Measurements from ENCODE around the gene OXNAD1.
A peak's percentile ranks its signal among the peaks of the same experiment; 100 is the strongest.

OXNAD1 gene

DNA sequence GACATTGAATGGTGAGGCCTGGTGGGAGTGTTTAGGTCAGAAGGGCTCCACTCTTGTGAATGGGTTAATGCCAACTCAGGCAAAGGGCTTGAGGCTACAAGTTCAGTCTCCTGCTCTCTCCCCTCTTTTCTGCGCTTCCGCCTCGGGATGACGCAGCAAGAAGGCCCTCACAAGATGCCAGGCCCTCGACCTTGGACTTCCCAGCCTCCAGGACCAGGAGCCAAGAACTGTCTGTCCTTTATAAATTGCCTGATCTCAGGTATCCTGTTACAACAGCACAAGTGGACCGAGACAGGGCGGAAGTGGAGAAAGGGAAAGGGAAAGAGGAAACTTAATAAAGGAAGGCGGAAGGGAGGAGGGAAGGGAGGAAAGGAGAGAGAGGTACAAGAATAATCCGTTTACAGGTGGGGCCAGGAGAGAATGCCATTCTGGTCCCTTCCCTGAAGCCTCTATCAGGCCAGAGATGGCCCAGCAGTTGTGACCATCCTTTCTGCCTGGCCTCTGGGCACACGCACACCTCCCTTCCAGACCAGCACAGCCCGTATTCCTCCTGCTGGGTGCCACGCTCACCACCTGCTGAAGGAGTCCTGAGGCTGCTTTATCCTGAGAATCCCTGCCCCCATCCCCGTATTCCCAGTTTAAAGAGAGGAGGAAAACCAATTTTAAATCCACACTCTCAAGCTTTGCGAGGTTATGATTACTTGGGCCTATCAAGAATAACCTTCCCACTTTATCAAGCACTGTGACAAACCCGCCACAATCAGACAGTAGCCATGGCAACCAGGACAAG is 64.2 kb downstream of the OXNAD1 start:
- peak in 1 of 2 experiments; percentile 9 for DNase-seq
- TF ChIP-seq GATA1 (IDR thresholded peaks at IDR 0.05; ENCODE audit: low read depth, low read length) (no peak), POLR2A (IDR thresholded peaks at IDR 0.05; ENCODE audit: low read length) (no peak)

DNA sequence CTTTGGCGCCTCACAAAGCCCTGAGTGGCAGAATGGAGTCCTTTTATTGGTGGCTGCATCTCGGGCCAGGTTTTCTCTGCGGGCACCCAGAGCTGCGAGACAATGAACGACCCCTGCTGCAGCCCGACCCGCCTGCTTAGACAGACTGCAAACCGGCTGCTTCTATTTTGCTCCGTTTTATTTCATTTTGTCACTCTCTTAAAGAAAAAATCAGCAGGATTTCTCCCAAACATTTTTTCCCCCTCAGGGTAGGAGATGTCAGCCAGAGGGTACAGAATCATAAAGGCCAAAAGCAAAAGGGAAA is 64.8 kb downstream of the OXNAD1 start:
- TF ChIP-seq GATA1 (IDR thresholded peaks at IDR 0.05; ENCODE audit: low read depth, low read length), result no peak
- TF ChIP-seq POLR2A (IDR thresholded peaks at IDR 0.05; ENCODE audit: low read length), result no peak
- no peak for DNase-seq

DNA sequence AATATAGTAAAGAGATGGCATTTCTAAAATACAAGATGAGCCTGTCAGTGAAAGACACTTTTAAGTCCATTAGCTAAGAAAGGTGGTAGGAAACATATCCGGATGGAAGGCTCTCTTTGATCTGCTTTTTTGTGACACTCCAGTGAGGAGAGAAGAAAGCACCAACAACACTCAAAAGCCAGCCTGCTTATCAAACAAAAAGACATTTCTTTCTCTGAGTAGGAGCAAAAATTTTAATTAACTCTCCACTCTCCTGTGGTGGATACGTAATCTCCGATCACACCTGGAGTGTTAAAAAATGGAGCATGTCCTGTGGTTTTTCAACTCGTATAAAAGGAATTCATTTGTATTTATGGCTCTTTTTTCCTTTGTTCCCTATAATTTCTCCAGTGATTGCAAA is 65.3 kb downstream of the OXNAD1 start:
- no peak for TF ChIP-seq GATA1 (IDR thresholded peaks at IDR 0.05; ENCODE audit: low read depth, low read length)
- no peak for TF ChIP-seq POLR2A (IDR thresholded peaks at IDR 0.05; ENCODE audit: low read length)
- DNase-seq, result no peak

DNA sequence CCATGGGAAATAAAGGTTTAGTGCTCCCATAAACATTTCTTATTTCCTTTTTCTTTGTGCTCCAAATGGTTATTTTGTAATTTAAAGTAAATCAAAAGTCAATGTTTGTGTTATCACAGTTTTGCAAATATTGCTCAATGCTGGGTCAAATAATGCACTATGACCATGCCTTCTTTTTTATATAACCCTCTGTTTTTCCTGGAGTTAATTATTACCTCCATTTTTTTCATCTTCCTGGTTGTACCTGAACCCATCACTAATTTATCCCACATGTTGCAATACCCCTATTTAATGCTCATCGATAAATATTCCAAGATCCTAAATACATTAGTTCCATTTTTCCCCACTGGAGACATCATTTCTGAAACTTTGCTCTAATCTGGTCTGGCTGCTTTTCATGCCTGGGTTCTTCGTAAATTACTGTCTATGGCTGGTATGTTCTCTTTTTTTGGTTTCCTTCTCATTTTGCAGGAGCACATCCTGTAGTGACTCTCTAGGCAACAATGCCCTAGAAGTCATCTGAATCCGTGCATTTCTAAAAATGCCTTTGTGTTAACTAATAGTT is 66.4 kb downstream of the OXNAD1 start:
- no peak for DNase-seq
- no peak for TF ChIP-seq GATA1 (IDR thresholded peaks at IDR 0.05; ENCODE audit: low read depth, low read length)
- TF ChIP-seq POLR2A (IDR thresholded peaks at IDR 0.05; ENCODE audit: low read length), result no peak

DNA sequence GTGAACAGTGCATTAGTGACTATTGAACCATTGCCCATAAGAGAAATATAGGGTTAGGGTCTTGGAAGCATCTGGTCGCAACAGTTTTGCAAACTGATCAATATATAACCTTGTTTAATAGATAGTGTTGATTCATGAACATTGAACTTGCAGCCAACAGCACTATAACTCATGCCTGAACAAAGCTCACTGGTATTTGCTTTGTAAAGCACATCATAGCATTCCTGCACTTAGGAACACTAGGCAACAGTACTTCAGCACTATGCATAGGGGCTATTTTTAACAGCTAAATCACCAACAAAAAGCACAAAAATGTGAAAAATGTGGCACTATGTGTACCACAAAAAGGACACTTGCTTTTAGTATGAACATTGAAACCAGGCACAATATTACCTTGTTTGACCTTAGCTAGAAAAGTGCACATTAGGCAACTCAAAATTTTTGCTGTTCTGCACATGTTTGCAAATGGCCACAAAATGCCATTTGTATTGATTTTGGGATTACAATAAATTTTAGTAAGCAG is 68.0 kb downstream of the OXNAD1 start:
- DNase-seq, result no peak
- TF ChIP-seq GATA1 (IDR thresholded peaks at IDR 0.05; ENCODE audit: low read depth, low read length) (no peak), POLR2A (IDR thresholded peaks at IDR 0.05; ENCODE audit: low read length) (no peak)

DNA sequence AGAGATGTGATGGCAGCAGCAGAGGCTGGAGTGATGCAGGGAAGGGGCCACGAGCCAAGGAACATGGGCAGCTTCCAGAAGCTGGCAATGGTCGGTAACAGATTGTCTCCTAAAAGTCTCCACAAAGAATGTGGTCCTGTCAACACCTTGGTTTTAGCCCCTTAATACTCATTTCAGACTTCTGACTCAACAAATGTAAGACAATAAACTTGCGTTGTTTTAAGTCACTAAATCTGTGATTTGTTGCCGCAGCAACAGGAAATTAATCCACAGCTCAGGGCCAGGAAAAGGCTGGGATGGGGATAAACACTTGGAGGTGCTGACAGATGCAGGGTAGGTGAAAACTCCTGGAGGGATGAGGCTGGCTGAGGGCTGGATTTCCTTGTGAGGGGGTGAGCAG is 69.9 kb downstream of the OXNAD1 start:
- TF ChIP-seq POLR2A (IDR thresholded peaks at IDR 0.05; ENCODE audit: low read length) (no peak), GATA1 (IDR thresholded peaks at IDR 0.05; ENCODE audit: low read depth, low read length) (no peak)
- no peak for DNase-seq

DNA sequence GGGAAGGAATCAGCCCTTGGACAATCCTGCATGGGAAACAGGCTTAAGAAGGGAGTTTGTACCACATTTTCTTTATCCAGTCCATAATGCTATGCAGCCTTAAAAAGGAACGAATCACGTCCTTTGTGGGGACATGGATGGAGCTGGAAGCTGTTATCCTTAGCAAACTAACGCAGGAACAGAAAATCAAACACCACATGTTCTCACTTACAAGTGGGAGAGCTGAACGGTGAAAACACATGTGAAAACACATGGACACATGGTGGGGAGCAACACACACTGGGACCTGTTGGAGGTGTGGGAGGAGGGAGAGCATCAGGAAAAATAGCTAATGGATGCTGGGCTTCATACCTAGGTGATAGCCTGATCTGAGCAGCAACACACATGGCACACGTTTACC is 70.3 kb downstream of the OXNAD1 start:
- TF ChIP-seq GATA1 (IDR thresholded peaks at IDR 0.05; ENCODE audit: low read depth, low read length), result no peak
- no peak for TF ChIP-seq POLR2A (IDR thresholded peaks at IDR 0.05; ENCODE audit: low read length)
- no peak for DNase-seq

DNA sequence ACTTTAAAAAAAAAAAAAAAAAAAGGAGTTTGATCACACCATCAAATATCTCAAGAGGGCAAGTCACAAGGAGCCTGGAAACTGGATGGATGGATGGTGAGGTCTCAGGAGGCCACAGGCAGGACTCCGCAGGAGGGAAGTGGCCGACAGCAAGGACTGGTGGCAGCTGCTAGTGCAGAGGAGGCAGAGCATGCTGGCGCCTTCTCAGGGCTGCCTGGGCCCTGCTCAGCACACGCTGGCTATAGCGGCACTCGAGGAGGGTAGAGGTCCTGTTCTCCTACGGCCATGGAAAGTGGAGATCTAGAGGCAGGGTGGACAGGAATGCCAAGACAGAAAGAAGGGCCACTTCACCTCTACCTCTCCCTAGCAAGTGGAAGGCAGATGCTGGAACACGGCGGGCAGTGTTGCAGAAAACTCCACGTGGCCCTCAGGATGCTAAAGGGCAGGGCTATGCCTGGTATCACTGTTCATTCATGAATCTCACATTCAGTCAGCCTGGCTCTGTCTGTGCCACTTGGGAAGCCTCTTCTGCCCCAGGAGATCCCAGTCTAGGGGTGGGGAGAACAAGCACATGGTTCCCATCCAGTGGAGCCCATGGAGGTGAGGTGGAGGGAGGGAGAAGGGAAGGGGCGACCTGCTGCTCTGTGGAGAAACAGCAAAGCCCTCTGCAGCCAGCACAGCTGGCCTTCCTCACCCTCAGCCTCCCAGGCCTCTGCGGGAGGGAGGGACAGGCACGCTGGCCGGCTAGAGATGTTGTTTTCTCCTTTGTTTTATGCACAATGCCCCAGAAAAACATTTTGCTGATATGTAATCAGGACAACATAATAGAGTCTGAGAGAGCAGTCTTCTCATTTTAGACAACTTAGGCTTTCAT is 71.0 kb downstream of the OXNAD1 start:
- no peak for DNase-seq
- TF ChIP-seq GATA1 (IDR thresholded peaks at IDR 0.05; ENCODE audit: low read depth, low read length) (no peak), POLR2A (IDR thresholded peaks at IDR 0.05; ENCODE audit: low read length) (no peak)

DNA sequence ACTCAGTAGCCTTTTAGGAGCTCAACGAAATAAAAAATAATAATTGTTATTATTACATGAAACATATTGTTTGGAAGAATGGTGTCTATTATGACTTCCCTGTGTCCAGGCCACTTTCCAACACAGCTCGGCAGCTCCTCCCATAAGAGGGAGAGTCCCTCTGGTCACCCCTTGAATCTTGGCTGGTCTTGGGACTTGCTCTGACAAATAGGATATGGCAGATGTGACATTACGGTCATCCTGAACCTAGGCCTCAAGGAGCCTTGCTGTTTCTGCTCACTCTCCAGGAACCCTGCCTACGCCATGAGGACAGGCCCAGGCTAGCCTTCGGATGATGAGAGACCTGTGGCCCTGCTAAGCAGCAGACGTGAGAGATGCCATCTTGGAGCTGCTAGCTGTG is 71.8 kb downstream of the OXNAD1 start:
- TF ChIP-seq GATA1 (IDR thresholded peaks at IDR 0.05; ENCODE audit: low read depth, low read length) (no peak), POLR2A (IDR thresholded peaks at IDR 0.05; ENCODE audit: low read length) (no peak)
- no peak for DNase-seq

DNA sequence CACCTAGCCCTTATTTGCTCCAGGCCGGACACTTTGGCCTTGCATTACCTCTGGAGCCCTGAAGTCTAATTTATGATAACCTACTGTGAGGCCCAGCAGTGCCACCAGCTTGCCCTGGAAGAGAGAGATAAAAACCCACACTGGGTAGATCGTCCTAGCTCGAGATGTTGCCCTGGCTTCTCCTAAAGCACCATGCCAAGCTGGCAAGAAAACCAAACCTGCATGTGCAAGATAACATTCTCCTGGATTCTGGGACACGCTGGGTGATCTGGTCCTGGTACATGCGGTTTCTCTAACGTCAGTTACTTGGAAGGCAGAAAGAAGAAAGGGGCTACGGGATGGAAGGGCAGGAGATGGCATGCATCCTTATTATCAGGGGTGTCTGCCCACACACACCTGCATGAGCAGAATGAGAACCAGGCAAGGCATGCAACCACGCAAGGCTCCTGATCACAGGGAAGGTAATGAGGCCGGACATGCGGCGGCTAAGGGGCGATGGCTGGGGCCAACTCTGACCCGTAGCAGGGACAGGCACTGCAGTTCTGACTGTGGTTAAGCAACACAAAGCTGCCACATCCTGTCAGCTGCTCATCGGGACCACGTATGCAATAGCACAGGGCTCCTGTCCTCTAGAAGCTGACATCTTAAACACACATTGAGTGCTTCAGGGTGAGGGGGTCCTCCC is 73.0 kb downstream of the OXNAD1 start:
- TF ChIP-seq GATA1 (IDR thresholded peaks at IDR 0.05; ENCODE audit: low read depth, low read length), result no peak
- TF ChIP-seq POLR2A (IDR thresholded peaks at IDR 0.05; ENCODE audit: low read length), result peak; percentile 44
- peak; percentile 20 to 58 for DNase-seq

DNA sequence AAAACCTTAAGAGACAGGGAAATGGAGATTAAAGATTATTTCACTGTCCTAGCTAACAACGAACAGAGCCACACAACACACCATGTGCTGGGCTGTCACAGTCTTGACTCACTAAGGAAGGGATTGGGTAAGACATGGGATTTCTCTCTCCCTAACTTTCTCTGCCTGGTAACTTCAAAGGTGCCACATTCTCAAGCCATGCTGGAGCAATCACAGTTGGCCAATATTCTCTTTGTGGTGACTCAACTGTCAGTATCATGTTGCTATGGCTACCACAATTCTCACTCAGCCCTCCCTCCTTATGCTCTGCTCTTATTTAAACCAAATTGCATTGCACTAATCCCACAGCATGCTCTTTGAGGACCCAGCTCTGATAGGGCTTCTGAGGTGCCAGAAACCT is 74.0 kb downstream of the OXNAD1 start:
- DNase-seq, result peak; percentile 7 to 14
- TF ChIP-seq POLR2A (IDR thresholded peaks at IDR 0.05; ENCODE audit: low read length) (no peak), GATA1 (IDR thresholded peaks at IDR 0.05; ENCODE audit: low read depth, low read length) (no peak)

DNA sequence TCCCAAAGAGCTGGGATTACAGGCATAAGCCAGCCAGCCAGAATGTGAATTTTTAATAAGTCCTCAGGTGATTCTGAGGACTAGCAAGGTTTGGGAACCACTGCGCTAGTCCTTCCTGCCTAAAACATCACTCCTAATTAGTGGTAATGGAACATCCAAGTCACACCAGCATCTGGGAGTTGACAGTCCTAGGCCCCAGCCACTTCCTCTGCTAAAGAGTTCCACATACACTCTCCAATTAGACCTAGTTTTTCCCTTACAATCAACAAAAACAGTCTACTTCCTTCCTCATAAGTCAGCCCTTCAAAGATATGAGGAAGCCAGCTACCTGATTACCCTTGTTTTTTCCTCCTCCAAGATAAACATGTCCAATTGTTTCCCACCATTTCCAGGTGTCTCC is 78.1 kb downstream of the OXNAD1 start:
- no peak for TF ChIP-seq GATA1 (IDR thresholded peaks at IDR 0.05; ENCODE audit: low read depth, low read length)
- no peak for TF ChIP-seq POLR2A (IDR thresholded peaks at IDR 0.05; ENCODE audit: low read length)
- no peak for DNase-seq

DNA sequence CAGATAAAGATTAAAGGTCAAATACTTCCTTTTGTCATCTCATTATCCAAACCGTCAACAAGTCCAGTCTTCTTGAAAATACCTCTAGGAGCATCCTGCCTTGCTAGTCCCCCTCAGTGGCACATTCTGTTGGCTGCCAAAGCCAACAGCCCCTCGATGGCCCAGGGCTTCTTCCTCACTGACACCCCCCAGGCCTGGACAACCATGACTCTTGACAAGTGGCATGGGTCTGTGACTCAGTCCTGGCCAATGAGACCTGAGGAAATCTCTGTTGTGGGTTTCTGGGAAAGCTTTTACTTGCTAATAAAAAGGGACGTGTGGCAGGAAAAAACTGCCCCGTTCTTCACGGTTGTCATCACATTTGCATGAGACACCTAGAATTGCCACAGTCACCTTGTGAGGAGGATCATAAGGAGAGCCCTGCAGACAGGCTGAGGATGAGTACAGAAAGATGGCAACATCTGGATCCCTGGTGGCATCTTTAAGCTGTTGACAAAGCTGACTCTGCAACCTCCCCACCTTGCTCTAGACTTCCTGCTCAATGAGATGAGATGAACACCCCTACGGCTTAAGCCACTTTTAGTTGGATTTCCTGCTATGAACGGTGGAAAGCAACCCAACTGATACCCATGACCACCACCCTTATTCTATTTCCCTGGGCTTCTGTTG is 81.5 kb downstream of the OXNAD1 start:
- no peak for TF ChIP-seq GATA1 (IDR thresholded peaks at IDR 0.05; ENCODE audit: low read depth, low read length)
- TF ChIP-seq POLR2A (IDR thresholded peaks at IDR 0.05; ENCODE audit: low read length), result no peak
- no peak for DNase-seq

Measured in erythroblast (primary cell).